Measurements from ENCODE around the gene DNTT.

The DNTT gene

DNA sequence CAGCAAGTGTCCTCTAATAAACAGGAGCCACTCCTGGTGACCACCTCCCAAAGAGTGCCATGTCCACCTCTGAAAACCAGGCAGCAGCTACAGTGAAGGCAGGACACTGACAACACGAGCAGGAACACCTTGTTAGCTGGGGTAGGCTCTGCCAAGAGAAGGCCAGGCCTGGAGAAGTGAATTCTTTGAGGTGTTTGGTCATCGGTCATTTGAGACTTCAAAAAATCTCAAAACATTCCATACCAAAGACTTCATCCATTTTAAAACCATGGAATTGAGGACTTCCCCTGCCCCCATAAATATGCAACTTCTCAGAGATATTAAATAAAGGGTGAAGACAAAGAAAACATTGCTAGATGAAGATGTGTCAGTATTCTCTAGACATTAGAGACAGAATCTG, 82.9 kb downstream of the DNTT start:
- no peak for DNase-seq

DNA sequence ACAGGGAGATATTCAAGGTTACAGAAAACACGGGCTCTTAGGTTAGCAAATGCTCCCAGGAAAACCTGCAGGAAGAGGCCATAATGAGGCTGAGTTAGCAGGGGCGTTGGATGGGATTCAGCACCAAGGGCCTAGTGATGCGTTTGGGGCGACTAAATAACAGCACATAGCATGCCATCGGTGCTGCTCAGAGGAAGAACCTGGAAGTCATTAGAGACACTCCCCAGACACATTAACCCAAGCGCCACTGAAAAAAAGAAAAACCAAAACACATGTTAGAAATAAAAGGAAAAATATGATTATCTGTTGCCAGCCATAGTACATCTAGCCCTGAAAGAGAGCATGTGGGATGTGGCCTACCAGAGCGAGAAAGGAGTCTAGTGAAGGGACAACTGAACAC, 83.4 kb downstream of the DNTT start:
- no peak for DNase-seq
